A673 (cell line): ENCODE data around the gene KHDRBS1. TPM values are rescaled to one million over a fixed set of nuclear protein-coding genes. Genes with fewer than 3 reads are reported as not detected.

Experiments
- BruUV-seq: library from RNA; stranded (reverse); fragments of 400-500 nt; replicated peaks from 2 replicates; lab custom pipeline; 2021; lab: Mats Ljungman, UMichigan
- CTCF ChIA-PET: fragments of 300-600 bp; sonication (Branson Sonifier 250); formaldehyde crosslinking; loops from one replicate; lab custom pipeline; 2022; ENCODE audit warnings: antibody characterized with exemption; lab: Charles Lee
- POLR2A ChIA-PET: fragments of 300-600 bp; sonication (Branson Sonifier 250); formaldehyde crosslinking; loops from one replicate; lab custom pipeline; 2022; ENCODE audit warnings: antibody characterized with exemption; ENCODE audit not compliant: low non-redundant PET; lab: Charles Lee
- DNase-seq: peaks from one replicate; pipeline ENCODE4 v3.0.0-alpha.2; 2015; ENCODE audit warnings: low spot score
- H3K27ac ChIP-seq: fragments of 200-600 bp; sonication (generic); 2 replicates; pipeline ENCODE4 v1.5.1; 2016; ENCODE audit warnings: mixed run types, low read depth, mild to moderate bottlenecking, mixed read lengths, antibody characterized with exemption, low read length; ENCODE audit not compliant: poor library complexity, severe bottlenecking
- H3K27me3 ChIP-seq: fragments of 200-600 bp; sonication (generic); replicated peaks from 2 replicates; pipeline ENCODE4 v1.6.1; 2017; ENCODE audit warnings: mixed run types, low read depth, mild to moderate bottlenecking, mixed read lengths, antibody characterized with exemption, low read length; ENCODE audit not compliant: insufficient read depth, poor library complexity
- H3K36me3 ChIP-seq: fragments of 200-600 bp; sonication (generic); 2 replicates; pipeline ENCODE4 v1.6.1; 2016; ENCODE audit warnings: mixed run types, mild to moderate bottlenecking, mixed read lengths, antibody characterized with exemption, low read length; ENCODE audit not compliant: insufficient read depth, poor library complexity, severe bottlenecking
- H3K4me1 ChIP-seq: fragments of 200-600 bp; sonication (generic); 2 replicates; pipeline ENCODE4 v1.6.1; 2017; ENCODE audit warnings: mixed run types, mild to moderate bottlenecking, mixed read lengths, antibody characterized with exemption, low read length; ENCODE audit not compliant: insufficient read depth, poor library complexity, severe bottlenecking
- H3K4me3 ChIP-seq: fragments of 200-600 bp; sonication (generic); 2 replicates; pipeline ENCODE4 v1.5.1; 2016; ENCODE audit warnings: low read depth, mixed run types, mild to moderate bottlenecking, mixed read lengths, low read length; ENCODE audit not compliant: poor library complexity, severe bottlenecking
- H3K9me3 ChIP-seq: fragments of 200-600 bp; sonication (generic); 2 replicates; pipeline ENCODE4 v1.6.1; 2016; ENCODE audit warnings: mixed run types, low read depth, mild to moderate bottlenecking, mixed read lengths, antibody characterized with exemption, low read length; ENCODE audit not compliant: poor library complexity, severe bottlenecking
- EZH2 ChIP-seq: fragments of 200-600 bp; sonication (generic); IDR thresholded peaks from 2 replicates; pipeline ENCODE4 v1.6.1; 2017; ENCODE audit warnings: borderline replicate concordance, low read depth, mild to moderate bottlenecking, mixed read lengths, antibody characterized with exemption, low read length; ENCODE audit not compliant: poor library complexity, severe bottlenecking
- intact Hi-C: fragments of 100-400 bp; cut with micrococcal nuclease; formaldehyde crosslinking; loops from one replicate; pipeline ENCODE4 v1.10.0; 2022; ENCODE audit not compliant: unreplicated experiment
- total RNA-seq: library from RNA; stranded (reverse); gene quantifications from 2 replicates; pipeline ENCODE4 v1.2.3, GENCODE V29; 2021
- TF ChIP-seq, protein P1 (sequence below): fragments of 300-800, 200-600 bp; sonication (generic); conservative IDR thresholded peaks from 2 replicates; pipeline ENCODE4 v1.5.1; 2017; ENCODE audit warnings: low read depth, mild to moderate bottlenecking, antibody characterized with exemption, low read length, moderate library complexity, mixed read lengths

The KHDRBS1 gene
- total RNA-seq, 1 experiment from 2014 or later: 226 TPM

DNA sequence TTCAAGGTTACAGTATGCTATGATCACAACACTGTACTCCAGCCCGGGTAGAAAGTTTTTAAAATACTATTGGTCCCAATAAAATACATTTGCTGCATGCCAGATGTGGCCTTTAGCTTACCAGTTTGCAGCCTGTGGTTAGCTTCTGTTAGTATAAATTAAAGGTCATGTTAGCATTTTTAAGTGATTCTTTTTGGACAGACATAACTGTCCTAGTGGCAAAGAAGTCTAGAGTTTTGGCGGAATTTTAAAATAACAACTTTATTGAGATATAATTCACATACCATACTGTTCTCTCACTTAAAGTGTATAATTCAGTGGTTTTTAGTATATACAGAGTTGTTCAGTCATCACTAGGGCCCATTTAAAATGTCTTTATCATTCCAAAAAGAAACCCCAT is 34.8 kb downstream of the KHDRBS1 start:
- Histone ChIP-seq H3K4me3 (no peak overlapping the region), H3K27me3 (no peaks in the 10 kb centered on the region), H3K9me3 (no peaks in the 10 kb centered on the region), H3K4me1 (no peaks in the 10 kb centered on the region), H3K27ac (no peak overlapping the region), H3K36me3 (peaks cover 63% of the 10 kb centered on the region)
- ChIA-PET POLR2A (no interaction called here), CTCF (no interaction called here)
- BruUV-seq: no TSS peak
- TF ChIP-seq, protein P1, sequence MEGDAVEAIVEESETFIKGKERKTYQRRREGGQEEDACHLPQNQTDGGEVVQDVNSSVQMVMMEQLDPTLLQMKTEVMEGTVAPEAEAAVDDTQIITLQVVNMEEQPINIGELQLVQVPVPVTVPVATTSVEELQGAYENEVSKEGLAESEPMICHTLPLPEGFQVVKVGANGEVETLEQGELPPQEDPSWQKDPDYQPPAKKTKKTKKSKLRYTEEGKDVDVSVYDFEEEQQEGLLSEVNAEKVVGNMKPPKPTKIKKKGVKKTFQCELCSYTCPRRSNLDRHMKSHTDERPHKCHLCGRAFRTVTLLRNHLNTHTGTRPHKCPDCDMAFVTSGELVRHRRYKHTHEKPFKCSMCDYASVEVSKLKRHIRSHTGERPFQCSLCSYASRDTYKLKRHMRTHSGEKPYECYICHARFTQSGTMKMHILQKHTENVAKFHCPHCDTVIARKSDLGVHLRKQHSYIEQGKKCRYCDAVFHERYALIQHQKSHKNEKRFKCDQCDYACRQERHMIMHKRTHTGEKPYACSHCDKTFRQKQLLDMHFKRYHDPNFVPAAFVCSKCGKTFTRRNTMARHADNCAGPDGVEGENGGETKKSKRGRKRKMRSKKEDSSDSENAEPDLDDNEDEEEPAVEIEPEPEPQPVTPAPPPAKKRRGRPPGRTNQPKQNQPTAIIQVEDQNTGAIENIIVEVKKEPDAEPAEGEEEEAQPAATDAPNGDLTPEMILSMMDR: no peak
- TF ChIP-seq EZH2: no peak
- DNase-seq: no peak
- intact Hi-C loops: no loop called here

- Histone ChIP-seq H3K27ac (no peak overlapping the region), H3K27me3 (no peaks in the 10 kb centered on the region), H3K4me1 (peaks cover 19% of the 10 kb centered on the region), H3K36me3 (peaks cover 78% of the 10 kb centered on the region), H3K4me3 (no peak overlapping the region), H3K9me3 (no peaks in the 10 kb centered on the region)
- intact Hi-C loops: no loop called here
- no peak for DNase-seq
- ChIA-PET POLR2A (interaction anchor here (0.6 kb wide), 1 partner anchor 20 kb away, joined by 4 read pairs; no protein-coding TSS in a partner anchor), CTCF (no interaction called here)
- TF ChIP-seq, protein P1: no peak
- TF ChIP-seq EZH2: no peak
- BruUV-seq: no TSS peak
These were observed 38.0 kb downstream of the KHDRBS1 start for GRCh38 chr1:32051706-32052105.

DNA sequence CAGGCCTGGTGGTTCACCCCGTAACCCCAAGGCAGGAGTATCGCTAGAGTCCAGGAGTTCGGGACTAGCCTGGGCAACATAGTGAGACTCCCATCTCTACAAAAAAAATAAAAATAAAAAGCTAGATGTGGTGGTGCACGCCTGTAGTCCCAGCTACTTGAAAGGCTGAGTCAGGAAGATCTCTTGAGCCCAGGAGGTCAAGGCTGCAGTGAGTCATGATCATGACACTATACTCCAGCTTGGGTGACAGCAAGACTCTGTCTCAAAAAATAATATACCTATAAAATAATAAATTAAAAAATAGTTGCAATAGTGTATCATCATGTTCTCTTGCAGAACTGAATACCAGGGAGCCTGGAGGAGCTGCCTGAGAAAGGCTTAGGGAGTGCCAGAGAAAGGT is 39.2 kb downstream of the KHDRBS1 start:
- TF ChIP-seq, protein P1: no peak
- no peak for TF ChIP-seq EZH2
- Histone ChIP-seq H3K9me3 (no peaks in the 10 kb centered on the region), H3K27me3 (no peaks in the 10 kb centered on the region), H3K36me3 (peaks cover 76% of the 10 kb centered on the region), H3K4me3 (no peak overlapping the region), H3K4me1 (peaks cover 21% of the 10 kb centered on the region), H3K27ac (no peak overlapping the region)
- no peak for DNase-seq
- ChIA-PET CTCF (no interaction called here), POLR2A (no interaction called here)
- intact Hi-C loops: no loop called here
- no TSS peak for BruUV-seq
